Glomerular visceral epithelial cell (primary cell): ENCODE data around the gene GIT1.
A peak's percentile ranks its signal among the peaks of the same experiment; 100 is the strongest.

Source experiments
- DNase-seq: peaks from one replicate; pipeline ENCODE4 v3.0.0-alpha.2; 2016; ENCODE audit errors: extremely low spot score

Gene GIT1, protein sequence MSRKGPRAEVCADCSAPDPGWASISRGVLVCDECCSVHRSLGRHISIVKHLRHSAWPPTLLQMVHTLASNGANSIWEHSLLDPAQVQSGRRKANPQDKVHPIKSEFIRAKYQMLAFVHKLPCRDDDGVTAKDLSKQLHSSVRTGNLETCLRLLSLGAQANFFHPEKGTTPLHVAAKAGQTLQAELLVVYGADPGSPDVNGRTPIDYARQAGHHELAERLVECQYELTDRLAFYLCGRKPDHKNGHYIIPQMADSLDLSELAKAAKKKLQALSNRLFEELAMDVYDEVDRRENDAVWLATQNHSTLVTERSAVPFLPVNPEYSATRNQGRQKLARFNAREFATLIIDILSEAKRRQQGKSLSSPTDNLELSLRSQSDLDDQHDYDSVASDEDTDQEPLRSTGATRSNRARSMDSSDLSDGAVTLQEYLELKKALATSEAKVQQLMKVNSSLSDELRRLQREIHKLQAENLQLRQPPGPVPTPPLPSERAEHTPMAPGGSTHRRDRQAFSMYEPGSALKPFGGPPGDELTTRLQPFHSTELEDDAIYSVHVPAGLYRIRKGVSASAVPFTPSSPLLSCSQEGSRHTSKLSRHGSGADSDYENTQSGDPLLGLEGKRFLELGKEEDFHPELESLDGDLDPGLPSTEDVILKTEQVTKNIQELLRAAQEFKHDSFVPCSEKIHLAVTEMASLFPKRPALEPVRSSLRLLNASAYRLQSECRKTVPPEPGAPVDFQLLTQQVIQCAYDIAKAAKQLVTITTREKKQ

DNA sequence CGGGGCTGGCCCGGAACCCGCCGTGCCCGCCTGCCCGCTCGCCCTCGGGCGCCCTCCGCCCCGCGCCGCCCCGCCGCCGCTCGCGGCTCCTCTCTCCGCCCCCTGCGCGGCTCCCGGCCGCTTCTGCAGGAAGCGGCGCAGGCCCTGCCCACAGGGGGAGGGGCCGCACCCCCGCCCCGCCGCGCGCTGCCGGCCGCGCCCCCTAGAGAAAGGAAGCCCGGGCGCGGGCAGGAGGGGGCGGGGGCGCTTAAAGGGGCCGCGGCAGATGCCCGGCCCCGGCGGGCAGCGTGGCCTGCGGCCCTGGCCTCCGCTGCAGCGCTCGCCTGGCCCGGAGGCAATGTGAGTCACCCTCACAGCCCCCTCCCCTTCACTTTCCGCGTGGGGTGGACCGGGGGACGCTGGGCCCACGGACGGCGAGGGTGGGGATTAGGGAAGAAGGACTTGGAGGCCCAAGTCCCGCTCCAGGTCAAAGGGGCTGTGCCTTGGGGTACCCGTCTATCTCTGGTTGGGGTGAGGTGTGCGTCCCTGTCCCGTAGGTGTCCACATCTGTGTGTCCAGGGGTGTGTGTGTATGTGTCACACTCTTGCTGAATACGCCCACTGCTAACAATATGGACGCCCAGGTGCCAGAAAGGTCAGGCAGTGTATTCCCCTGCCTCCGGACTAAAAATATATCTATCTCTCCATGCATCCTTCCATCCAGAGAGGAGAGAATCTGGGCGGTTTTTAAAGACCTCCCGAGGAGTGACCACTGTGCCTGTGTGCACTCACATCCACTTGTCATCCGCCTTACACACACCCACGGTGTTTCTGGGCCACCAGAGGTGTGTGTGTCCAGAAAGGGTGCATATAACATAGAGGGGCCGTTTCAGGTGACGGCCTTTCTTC, at the start of gene GIT1:
Gene GIT1 (minus strand): TSS at position 125 of the 887 bp plus-strand sequence. CDS start 270 bp downstream, outside the sequence.
- DNase-seq: peak; percentile 91

DNA sequence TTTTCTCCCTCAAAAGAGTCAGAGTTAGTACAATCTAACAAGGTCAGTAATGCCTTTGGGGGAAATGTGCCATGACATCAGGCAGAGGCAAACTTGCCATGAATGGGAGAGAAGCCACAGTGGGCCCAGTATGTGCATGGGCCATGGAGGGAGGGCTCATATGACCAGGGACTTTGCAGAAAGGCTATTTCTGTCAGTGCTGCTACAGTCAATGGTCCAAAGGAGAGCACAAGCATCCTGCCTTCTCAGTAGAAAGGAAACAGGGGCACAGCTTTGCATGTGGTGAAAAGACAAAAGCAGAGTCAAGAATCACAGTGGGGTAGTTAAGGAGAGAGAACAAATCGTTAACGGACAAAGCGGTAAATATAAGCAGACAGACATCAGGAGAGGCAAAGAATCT, 44.4 kb upstream of the GIT1 start:
- no peak for DNase-seq

DNA sequence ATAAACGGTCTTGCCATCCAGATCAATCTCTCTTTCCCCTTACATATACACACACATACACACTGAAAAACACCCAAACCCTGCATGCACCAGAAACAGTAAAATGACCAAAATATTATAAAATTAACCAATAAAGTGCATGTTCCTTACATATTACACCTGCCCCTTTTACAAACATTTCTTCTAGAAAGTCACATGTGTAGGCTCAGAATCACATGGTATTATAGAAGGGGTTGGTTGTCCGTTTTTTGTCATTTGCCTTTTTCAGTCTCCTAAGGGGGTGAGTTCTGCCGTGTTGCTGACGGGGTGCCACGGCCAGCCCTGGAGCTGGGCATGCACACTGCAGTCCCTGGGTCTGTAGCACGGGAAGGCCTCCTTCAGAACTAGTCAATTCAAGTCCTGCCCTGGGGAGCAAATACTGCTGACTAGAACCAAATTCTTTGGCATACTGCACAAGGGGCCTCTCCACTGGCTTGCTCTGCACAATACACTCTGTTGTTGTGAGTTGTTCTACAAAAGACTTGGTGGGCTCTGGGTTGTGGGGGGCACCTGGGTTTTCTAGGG, 41.3 kb upstream of the GIT1 start:
- no peak for DNase-seq

DNA sequence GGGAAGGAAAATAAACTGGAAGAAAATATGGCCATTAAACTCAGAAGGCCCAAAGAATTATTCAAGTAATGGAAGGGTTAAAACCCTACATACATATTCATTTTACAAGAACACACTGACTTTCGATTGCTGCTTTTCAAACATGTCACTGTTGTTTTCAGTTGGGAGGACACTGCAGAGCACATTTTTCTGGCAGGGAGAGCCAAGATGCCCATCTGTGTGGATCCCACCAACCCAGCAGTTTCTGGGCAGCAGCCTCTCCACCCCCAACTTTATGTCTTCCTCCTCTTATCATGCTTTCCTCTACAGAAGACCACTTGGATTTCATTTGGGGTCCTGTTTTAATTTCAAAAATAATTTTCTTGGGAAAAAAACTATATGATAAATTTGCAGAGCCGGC, 40.4 kb upstream of the GIT1 start:
- DNase-seq: no peak

DNA sequence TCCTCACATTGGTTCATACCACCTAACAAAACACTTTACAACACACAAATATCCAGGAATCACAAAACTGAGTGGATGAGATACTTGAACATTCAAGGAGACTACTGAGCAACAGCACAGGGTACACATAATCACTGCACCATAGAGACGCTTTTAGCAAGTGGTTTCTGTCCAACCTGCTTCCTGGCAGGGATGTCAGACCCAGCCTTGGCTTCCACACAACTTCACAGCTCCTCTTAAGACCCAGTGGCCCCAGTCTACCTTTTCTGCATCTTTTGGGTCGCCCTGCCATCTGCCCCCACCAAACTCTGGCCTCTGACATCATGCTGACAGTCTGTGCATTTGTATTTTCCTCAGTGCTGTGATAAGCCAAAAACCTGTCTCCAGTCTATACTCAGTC, 39.2 kb upstream of the GIT1 start:
- no peak for DNase-seq

DNA sequence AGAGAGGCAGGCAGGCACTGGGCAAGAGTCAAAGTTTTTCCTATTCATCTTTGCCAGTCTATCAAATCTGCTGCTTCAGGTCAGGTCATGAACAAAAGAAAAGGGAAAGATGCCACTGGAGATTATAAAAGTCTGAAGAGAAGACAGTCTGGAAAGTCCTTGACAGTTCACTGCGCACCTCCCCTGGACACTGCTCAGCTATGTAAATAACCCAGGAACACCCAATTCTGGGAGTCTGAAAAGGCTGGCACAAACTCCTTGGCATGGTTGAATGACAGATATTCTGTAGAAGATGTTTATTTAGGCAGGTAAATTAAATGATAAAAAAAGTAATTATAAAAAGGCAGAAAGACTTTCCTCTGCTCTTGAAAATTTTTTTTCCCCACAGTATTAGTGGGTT, 38.5 kb upstream of the GIT1 start:
- DNase-seq: no peak

DNA sequence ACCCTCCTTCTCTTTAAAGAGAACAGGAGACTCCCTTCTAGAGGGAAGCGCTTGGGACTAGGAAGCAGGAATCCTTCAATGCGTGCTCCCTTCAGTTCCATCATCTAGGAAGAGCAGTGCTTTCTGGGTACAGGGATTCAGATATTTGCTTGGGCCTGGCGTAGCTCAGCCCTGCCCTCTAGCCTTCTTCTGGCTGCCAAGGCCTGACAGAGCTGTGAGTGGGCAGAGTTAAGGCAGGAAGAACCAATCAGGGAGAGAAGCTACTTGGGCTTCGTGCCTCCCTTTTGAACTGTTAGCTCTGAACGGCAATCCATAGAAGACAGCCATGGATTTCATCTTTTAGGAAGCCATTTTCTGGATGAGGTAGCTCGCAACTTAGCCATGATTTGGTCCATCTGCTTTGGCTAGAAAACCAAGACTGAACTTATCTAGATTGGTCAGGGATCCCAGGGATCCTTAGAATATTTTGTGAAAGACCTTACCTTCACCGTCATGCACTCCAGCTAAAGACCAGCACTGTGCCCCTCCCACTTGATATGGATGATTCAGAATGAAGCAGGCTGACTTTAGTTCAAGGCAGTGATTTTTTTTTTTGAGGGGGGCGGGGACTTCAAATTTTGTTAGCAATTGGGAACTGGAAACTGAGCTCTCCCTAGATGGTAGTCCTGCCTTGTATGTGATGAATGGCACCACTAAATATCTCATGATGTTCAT, 35.7 kb upstream of the GIT1 start:
- DNase-seq: no peak

DNA sequence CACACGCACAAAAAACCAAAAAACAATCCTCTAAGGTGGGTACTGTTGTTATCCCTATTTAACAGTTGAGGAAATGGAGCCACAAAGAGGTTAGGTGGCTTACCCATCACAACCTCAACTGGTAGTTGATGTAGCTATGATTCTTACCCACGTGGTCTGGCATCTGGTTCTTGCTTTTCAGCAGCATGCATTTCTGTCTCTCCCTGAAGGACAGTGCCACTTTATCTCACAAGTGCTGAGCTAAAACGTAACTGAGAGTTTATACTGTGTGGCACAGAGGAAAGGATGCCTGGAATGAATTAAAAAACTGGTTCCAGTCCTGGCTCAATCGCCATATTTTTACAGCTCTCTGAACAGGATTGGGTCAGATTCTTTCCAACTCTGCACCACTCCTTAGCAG, 35.1 kb upstream of the GIT1 start:
- no peak for DNase-seq

DNA sequence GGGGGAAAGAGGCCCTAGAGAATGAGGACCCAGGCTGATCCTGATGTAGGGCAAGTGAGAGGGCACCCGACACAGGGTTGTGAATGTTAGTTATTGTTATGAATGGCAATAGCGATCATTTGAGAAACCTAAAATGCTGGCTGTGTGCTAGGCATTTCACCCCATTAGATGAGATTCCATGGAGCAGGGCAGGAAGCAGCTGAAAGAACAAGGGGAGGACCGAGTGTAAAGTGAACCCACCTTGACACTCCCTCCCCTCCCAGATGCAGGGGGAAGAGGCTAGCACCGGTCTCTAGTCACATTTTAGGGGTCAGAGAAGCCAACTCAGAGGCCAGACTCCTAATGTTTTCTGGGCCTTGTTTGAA, 33.8 kb upstream of the GIT1 start:
- DNase-seq: no peak

DNA sequence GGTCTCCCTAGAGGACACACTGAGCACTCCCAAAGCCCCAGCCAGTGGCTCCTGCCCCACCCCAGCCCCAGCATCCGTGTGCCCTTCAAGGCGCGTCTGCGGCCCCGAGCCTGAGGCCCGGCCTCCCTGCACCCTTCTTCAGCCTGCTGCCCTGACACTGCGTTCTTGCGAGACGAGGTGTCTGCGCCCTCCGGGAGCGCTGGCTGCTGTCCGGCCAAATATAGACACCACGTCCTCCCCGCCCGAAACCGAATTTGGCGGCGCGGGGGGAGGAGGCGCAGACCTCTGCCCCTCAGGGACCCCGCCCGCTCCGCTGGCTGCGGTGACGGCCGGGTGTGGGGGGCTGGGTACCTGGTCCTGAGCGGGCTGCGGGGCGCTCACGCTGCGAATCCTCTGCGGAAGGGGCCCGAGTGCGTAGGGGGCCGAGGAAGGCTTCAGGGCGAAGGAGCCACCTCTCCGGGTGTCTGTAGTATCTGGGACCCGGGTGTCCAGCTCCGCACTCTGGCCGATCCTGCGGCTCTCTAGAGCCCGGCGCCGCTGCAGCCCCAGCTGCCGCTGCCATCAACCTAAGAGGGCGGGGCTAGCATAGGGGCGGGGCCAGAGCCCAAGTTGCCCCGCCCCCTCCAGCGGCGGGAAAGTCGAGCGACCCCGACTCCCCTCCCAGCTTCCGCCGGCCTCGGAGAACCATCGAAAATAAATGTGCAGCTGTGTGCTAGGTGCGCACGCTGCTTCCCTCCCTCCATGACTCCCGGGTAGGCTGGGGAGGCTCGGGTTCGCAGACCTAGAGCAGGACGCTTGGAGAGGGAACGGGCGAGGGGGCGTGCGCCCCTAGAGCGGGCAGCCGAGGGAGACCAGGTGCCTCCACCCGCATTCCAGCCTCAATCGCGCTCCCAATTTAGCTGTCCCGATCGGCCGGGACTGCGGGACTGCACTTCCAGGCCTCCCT, 33.2 kb upstream of the GIT1 start, which contains the start of gene CORO6:
Gene CORO6 (minus strand): TSS at position 576 of the 946 bp plus-strand sequence. CDS start 1,491 bp downstream, outside the sequence.
- DNase-seq: peak; percentile 55

DNA sequence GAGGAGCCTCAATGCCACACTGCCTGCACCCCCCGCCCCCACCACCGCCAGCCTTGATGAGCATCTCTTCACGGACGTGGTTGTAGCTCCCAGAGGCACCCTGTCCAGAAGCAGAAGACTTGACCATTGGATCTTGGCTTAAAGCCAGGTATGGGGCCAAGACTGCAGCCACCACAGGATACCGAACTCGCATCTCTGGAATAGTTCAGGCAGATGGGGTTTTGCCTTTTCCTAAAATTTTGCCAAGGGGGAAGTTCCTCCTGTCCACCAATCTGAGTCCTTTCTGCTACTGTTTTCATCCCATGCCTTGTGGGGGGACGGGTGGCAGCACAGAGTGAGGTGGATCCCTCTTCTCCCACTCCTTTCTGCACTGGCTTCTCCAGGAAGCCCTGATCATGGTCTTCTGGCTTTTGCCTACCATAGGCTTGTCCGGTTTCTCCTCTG, 32.3 kb upstream of the GIT1 start:
- peak; percentile 70 for DNase-seq

DNA sequence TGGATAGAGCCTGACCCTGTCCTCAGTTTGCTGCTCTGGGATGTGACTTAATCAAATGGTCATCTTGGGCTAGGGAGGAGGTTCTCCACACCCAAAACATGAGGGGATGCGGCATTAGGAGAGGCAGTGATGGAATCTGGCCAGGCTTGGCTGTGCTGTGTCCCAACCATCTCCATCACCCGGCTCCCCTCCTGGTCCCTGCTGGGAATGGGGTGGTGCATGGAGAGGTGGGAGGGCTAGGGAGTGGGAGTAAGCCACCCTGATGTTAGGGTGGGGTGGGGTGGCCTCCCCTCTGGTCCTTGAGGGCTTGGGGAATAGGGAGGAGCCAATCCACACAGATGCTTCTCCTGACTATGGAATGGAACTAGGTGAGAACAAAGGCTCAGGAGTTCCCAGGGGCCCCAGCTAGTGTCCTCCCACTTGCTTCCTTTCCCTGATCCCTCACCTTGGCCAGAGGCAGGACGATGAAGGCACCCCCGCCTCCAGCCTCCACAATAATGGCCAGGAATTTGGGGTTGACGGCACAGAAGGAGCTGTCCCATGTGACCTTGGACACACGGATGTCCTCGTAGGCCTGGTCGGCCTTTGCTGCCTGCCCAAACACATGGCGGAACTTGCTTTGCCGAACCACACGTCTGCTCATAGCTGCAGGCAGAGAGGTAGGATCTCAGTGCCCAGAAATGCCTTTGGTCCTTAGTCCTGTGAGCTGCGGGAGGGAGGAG, 31.5 kb upstream of the GIT1 start:
- DNase-seq: no peak

DNA sequence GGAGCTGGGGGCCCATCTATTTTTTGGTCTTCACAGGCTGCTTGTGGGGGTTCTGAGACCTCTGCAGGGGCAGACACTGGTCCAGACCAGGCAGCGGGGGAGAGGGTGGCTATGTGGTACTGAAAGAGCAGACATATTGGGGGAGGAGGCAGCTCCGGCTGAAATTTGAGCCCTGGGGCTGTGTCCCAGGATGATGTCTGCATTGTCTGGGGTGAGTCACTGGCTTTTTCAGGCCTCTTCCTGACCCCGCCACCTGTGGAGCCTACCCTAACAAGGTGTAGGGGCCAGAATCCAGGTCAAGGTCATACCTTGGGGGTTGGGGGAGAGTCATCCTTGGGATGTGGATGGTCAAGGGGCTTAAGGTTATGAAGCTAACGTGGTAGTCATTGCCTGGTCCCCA, 30.8 kb upstream of the GIT1 start:
- DNase-seq: peak; percentile 31

DNA sequence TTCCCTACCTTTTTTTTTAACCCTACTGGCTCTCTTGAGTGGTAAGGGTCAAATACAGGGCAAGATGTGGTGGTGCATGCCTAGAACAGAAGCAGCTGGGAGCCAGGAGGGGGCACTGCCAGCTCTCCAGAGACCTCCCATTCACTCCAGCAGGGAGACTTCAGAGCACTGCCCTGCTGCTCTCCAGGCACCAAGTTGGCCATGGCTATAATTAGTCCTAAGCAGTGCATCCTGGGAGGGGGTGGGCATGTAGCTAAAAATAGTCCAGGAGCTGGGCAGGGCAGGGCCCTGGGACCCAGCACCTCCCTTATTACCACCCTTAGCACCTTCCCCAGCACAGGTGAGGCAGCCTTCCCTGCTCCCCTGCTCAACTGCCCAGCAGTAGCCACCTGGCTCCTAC, 29.8 kb upstream of the GIT1 start:
- DNase-seq: no peak

DNA sequence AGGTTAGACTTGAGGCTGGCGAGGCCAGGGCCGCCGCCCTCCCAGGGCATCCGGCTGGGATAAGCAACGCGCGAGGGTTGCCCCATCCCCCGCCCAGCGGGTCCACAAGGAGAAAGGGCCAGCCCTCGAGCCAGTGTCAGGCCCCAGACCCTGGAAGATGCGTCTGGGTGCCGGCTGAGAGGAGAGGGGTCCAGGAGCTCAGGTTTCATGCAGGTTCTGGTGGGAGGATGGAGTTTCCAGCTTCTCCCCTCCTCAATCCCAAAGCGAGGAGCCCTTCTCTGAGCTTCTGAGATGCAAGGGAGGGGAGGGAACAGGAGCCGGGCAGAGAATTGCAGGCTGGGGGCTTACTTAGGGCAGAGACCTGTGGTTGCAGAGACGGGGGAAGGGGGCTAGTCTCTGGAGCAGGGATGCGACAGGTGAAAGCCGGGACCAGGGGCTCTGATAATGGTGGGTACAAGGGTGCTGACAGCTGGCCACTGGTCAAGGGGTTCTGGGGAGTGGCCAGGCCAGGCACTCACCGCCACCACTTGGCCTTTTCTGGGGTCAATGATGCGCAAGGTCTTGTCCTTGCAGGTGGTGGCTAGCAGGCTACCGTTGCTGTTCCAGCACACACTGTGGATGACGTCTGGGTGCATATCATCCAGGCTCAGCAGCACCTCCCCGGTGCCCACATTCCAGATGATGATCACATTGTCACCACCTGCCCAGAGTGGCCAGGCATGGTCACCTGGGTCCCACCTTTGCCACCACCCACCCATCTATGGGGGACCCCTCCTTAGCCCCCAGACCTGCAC, 29.0 kb upstream of the GIT1 start:
- DNase-seq: no peak

DNA sequence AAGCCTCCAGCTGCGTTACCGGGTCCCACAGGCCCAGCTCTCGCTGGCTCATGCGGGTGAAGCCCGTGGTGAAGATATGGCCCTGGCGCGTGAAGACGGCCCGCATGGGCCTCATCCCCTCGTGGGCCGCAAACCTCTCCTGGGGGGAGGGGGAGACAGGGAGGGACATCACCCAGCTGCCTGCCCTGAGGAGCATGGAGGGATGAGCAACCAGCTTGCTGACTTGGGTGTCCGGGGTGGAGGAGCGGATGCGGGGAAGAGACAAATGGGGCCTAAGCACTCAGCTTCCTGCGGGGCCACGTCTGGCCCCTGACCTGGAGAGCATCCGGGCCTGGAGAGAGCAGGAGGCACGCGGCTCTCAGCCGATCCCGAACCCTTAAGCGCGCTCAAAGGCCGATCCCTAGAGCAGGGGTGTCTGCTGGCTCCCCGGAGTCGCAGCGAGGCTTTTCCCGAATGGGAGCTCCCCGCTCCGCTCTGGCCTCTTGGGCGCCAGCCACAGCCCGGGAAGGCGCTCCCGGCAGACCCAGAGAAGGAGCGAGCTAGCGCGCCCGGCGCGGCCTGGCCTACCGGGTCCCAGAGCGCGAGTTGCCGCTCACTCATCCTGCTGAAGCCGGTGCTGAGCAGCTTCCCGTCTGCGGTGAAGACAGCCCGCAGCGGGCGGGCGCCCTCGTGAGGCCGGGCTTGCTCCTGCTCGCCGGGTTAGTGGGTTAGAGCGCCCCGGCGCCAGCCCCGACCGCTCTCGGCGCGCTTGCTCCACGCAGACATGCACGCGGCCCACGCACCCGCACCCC, 28.2 kb upstream of the GIT1 start:
- DNase-seq: peak; percentile 40

DNA sequence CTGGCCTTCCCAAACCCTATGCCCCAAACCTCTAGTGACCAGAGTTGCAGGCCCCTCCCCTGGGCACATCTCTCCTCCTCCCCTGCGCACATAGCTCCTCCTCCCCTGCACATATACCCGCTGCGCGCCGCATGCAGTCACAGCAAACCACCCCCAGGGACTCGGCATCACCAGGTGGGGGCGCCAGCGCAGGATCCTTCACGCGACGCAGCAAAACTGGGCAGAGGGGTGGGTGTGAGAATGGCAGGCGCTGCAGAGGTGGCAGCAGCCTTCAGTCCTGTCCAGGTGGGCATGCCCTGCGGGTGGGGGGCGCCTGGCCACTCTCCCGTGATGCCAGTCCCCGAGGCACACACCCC, 27.7 kb upstream of the GIT1 start:
- DNase-seq: no peak
